ENCODE results near the gene RRH.

RRH gene

DNA sequence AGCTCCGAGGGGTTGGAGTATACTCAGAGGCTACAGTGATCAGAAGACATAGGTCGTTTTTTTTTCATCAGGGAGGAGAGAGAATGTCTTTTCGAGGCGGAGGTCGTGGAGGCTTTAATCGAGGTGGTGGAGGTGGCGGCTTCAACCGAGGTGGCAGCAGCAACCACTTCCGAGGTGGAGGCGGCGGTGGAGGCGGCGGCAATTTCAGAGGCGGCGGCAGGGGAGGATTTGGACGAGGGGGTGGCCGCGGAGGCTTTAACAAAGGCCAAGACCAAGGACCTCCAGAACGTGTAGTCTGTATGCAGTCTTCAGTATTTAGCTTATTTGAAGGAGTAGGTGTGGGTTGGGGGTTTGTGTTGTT, 11.7 kb upstream of the RRH start:
- Histone ChIP-seq H3K27me3 (ENCODE audit: control insufficient read depth, insufficient read depth, low read length) (no peaks in the 10 kb centered on the region), H3K9me3 (ENCODE audit: control insufficient read depth, low read length) (no peaks in the 10 kb centered on the region), H3K9ac (no peak overlapping the region), H3K79me2 (no peaks in the 10 kb centered on the region), H3K4me2 (ENCODE audit: low read length) (peak overlapping the region; percentile 95), H3K36me3 (ENCODE audit: control insufficient read depth, insufficient read depth, low read length) (no peaks in the 10 kb centered on the region), H2AFZ (peak overlapping the region; percentile 85), H3K4me3 (ENCODE audit: low read depth, low read length) (peak overlapping the region; percentile 87), H3K27ac (no peak overlapping the region), H3K4me1 (no peaks in the 10 kb centered on the region)
- no peak for TF ChIP-seq CTCF (IDR thresholded peaks at IDR 0.05)

- H2AFZ ChIP-seq = no peak overlapping the region
- H3K9ac ChIP-seq = no peak overlapping the region
- H3K4me2 ChIP-seq (ENCODE audit: low read length) = no peak overlapping the region
- H3K9me3 ChIP-seq (ENCODE audit: control insufficient read depth, low read length) = no peaks in the 10 kb centered on the region
- H3K36me3 ChIP-seq (ENCODE audit: control insufficient read depth, insufficient read depth, low read length) = no peaks in the 10 kb centered on the region
- H3K4me3 ChIP-seq (ENCODE audit: low read depth, low read length) = peak overlapping the region; percentile 18
- TF ChIP-seq CTCF (IDR thresholded peaks at IDR 0.05) = no peak
- H3K4me1 ChIP-seq = no peaks in the 10 kb centered on the region
- H3K27me3 ChIP-seq (ENCODE audit: control insufficient read depth, insufficient read depth, low read length) = no peaks in the 10 kb centered on the region
- no peak overlapping the region for H3K27ac ChIP-seq
- H3K79me2 ChIP-seq = no peaks in the 10 kb centered on the region
Measured at GRCh38 chr4:109816894-109817293, 10.9 kb upstream of the RRH start.

DNA sequence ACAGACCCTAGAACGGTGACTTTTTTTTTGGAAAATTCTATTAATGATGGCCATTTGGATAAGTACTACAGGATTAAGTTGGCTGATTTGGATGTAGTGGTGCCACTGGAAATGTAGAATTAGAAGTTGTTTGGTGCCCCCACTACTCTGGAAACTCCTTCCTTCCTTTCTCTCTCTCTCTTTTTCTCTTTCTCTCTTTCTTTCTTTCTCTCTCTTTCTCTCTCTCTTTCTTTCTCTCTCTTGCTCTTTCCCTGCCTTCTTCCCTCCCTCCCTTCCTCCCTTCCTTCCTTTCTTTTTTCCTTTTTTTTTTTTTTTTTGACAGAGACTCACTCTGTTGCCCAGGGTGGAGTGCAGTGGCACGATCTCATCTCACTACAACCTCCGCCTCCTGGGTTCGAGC, 9.5 kb upstream of the RRH start:
- Histone ChIP-seq H2AFZ (no peak overlapping the region), H3K27ac (no peak overlapping the region), H3K79me2 (no peaks in the 10 kb centered on the region), H3K4me3 (ENCODE audit: low read depth, low read length) (no peak overlapping the region), H3K36me3 (ENCODE audit: control insufficient read depth, insufficient read depth, low read length) (no peaks in the 10 kb centered on the region), H3K4me2 (ENCODE audit: low read length) (no peak overlapping the region), H3K9me3 (ENCODE audit: control insufficient read depth, low read length) (no peaks in the 10 kb centered on the region), H3K27me3 (ENCODE audit: control insufficient read depth, insufficient read depth, low read length) (no peaks in the 10 kb centered on the region), H3K9ac (no peak overlapping the region), H3K4me1 (no peaks in the 10 kb centered on the region)
- TF ChIP-seq CTCF (IDR thresholded peaks at IDR 0.05) = no peak

DNA sequence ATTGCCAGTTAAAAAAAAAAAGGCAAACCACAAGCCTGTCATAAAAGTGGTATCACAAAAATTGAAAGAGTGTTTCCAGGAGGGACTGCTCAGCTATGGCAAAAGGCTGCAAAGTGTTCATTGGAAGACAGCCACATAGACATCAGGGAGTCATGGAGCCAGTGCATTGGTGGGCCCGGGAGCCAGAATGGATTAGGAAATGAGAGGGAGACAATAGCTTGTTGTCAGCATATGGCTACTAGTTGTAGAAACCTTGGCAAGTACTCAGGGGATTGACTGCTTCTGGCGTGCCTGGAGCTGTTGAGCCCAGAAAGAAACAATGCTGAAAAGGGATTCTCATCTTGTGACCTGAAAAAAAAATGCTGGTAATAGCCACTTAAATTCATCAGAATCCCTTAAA, 7.2 kb upstream of the RRH start:
- Histone ChIP-seq H3K9ac (no peak overlapping the region), H3K36me3 (ENCODE audit: control insufficient read depth, insufficient read depth, low read length) (no peaks in the 10 kb centered on the region), H3K27me3 (ENCODE audit: control insufficient read depth, insufficient read depth, low read length) (no peaks in the 10 kb centered on the region), H3K4me2 (ENCODE audit: low read length) (no peak overlapping the region), H3K9me3 (ENCODE audit: control insufficient read depth, low read length) (no peaks in the 10 kb centered on the region), H3K4me1 (no peaks in the 10 kb centered on the region), H3K79me2 (no peaks in the 10 kb centered on the region), H3K27ac (no peak overlapping the region), H2AFZ (no peak overlapping the region), H3K4me3 (ENCODE audit: low read depth, low read length) (no peak overlapping the region)
- no peak for TF ChIP-seq CTCF (IDR thresholded peaks at IDR 0.05)

- H3K9ac ChIP-seq = no peak overlapping the region
- H3K79me2 ChIP-seq = no peaks in the 10 kb centered on the region
- no peak for TF ChIP-seq CTCF (IDR thresholded peaks at IDR 0.05)
- H3K4me3 ChIP-seq (ENCODE audit: low read depth, low read length) = no peak overlapping the region
- H3K4me1 ChIP-seq = no peaks in the 10 kb centered on the region
- H3K36me3 ChIP-seq (ENCODE audit: control insufficient read depth, insufficient read depth, low read length) = no peaks in the 10 kb centered on the region
- no peak overlapping the region for H3K27ac ChIP-seq
- H3K4me2 ChIP-seq (ENCODE audit: low read length) = no peak overlapping the region
- H2AFZ ChIP-seq = no peak overlapping the region
- no peaks in the 10 kb centered on the region for H3K27me3 ChIP-seq (ENCODE audit: control insufficient read depth, insufficient read depth, low read length)
- H3K9me3 ChIP-seq (ENCODE audit: control insufficient read depth, low read length) = no peaks in the 10 kb centered on the region
Measured at GRCh38 chr4:109821185-109821584, 6.6 kb upstream of the RRH start.
